Measurements from ENCODE around the gene CDC42BPG.
A peak's percentile ranks its signal among the peaks of the same experiment; 100 is the strongest.

The CDC42BPG gene

GRCh38 chr11:64885367-64886286 lies 41.2 kb upstream of the CDC42BPG start (continued):
- TF ChIP-seq OVOL3 (tag by site-specific recombination; IDR thresholded peaks at IDR 0.05), result no peak
- TF ChIP-seq GLIS1 (tag by site-specific recombination; IDR thresholded peaks at IDR 0.05), result peak; percentile 53; the same call in 1 of the 2 replicates
- no peak for TF ChIP-seq ZNF362 (tag by site-specific recombination; IDR thresholded peaks at IDR 0.05)
- no peak for TF ChIP-seq ZNF140 (tag by site-specific recombination; IDR thresholded peaks at IDR 0.05)
- no peak for TF ChIP-seq EGR2 (tag by site-specific recombination; IDR thresholded peaks at IDR 0.05; ENCODE audit: low read depth)
- no peak for TF ChIP-seq ZNF639 (tag by site-specific recombination; IDR thresholded peaks at IDR 0.05)
- no peak for TF ChIP-seq ZNF121 (tag by site-specific recombination; IDR thresholded peaks at IDR 0.05)
- no peak for TF ChIP-seq BCL6B (tag by site-specific recombination; IDR thresholded peaks at IDR 0.05)
- TF ChIP-seq ZNF837 (tag by site-specific recombination; IDR thresholded peaks at IDR 0.05), result no peak
- 0 out of 2 replicates have a peak, but pooled peaks have one; percentile 24 for TF ChIP-seq TRIM28 (IDR thresholded peaks at IDR 0.05; ENCODE audit: borderline replicate concordance, low read length)

- no peaks in the 10 kb centered on the region for H3K9me3 ChIP-seq (ENCODE audit: control insufficient read depth, insufficient read depth, low read depth, low read length)
- ChIA-PET CTCF (interaction anchor here (2.2 kb wide), 1 partner anchor 10 kb away, joined by 12 read pairs; no protein-coding TSS in a partner anchor), POLR2A (no interaction called here)
- TF ChIP-seq MYNN (tag by site-specific recombination; IDR thresholded peaks at IDR 0.05; ENCODE audit: borderline replicate concordance), result no peak
- H3K4me3 ChIP-seq (ENCODE audit: low read depth, low read length), result no peak overlapping the region
- no peaks in the 10 kb centered on the region for H3K4me1 ChIP-seq (ENCODE audit: control insufficient read depth, insufficient read depth, low read length)
- H3K36me3 ChIP-seq (ENCODE audit: control insufficient read depth in 2 of 2, insufficient read depth in 1 of 2, low read length in 2 of 2), result no peaks in the 10 kb centered on the region
- H3K27ac ChIP-seq (ENCODE audit: extremely low read depth, low read depth, low read length), result no peak overlapping the region
Measured at GRCh38 chr11:64884019-64884418, 39.6 kb upstream of the CDC42BPG start.

- CTCF ChIA-PET, result no interaction called here
- Histone ChIP-seq H3K4me1 (ENCODE audit: control insufficient read depth, insufficient read depth, low read length) (no peaks in the 10 kb centered on the region), H3K27ac (ENCODE audit: extremely low read depth, low read depth, low read length) (no peak overlapping the region), H3K4me3 (ENCODE audit: low read depth, low read length) (no peak overlapping the region), H3K9me3 (ENCODE audit: control insufficient read depth, insufficient read depth, low read depth, low read length) (no peaks in the 10 kb centered on the region), H3K36me3 (ENCODE audit: control insufficient read depth in 2 of 2, insufficient read depth in 1 of 2, low read length in 2 of 2) (no peaks in the 10 kb centered on the region)
- POLR2A ChIA-PET, result no interaction called here
- no peak for TF ChIP-seq SCRT1 (tag by site-specific recombination; IDR thresholded peaks at IDR 0.05; ENCODE audit: borderline replicate concordance)
- TF ChIP-seq ZNF248 (tag by site-specific recombination; IDR thresholded peaks at IDR 0.05), result no peak
- TF ChIP-seq PRDM2 (tag by site-specific recombination; IDR thresholded peaks at IDR 0.05; ENCODE audit: borderline replicate concordance), result no peak
- TF ChIP-seq BCL6B (tag by site-specific recombination; IDR thresholded peaks at IDR 0.05), result no peak
- TF ChIP-seq GLI4 (tag by site-specific recombination; IDR thresholded peaks at IDR 0.05), result no peak
- TF ChIP-seq SETDB1 (IDR thresholded peaks at IDR 0.05; ENCODE audit: insufficient read length, low read length), result no peak
- TF ChIP-seq FEZF1 (tag by site-specific recombination; IDR thresholded peaks at IDR 0.05), result no peak
- TF ChIP-seq ZNF571 (tag by site-specific recombination; IDR thresholded peaks at IDR 0.05), result no peak
- no peak for TF ChIP-seq TRIM28 (IDR thresholded peaks at IDR 0.05; ENCODE audit: borderline replicate concordance, low read length)
- no peak for TF ChIP-seq ZNF830 (tag by site-specific recombination; IDR thresholded peaks at IDR 0.05; ENCODE audit: low read depth)
- TF ChIP-seq SALL2 (tag by site-specific recombination; IDR thresholded peaks at IDR 0.05; ENCODE audit: borderline replicate concordance), result no peak
- TF ChIP-seq ZNF510 (tag by site-specific recombination; IDR thresholded peaks at IDR 0.05; ENCODE audit: insufficient replicate concordance), result no peak
Measured at GRCh38 chr11:64883575-64883974, 39.1 kb upstream of the CDC42BPG start.

Measured in HEK293 (cell line).